Kidney (tissue), 14 donors: Measurements from ENCODE around the gene TCERG1. TPM values are rescaled to one million over a fixed set of nuclear protein-coding genes. Genes with fewer than 3 reads are reported as not detected.

Source experiments
- DNase-seq, 5 donors: peaks; one replicate each; pipeline ENCODE4 v3.0.0-alpha.2; 2013 to 2020
- FAIRE-seq: peaks from 2 replicates; lab custom pipeline; 2012; peaks lifted over from hg19 to GRCh38; lab: Jason Lieb, UNC
- H3K27ac ChIP-seq, 2 donors: one replicate each; pipeline ENCODE4 v1.7.0; 2013; ENCODE audit warnings: low read depth in 2 of 2, low read length in 2 of 2, inconsistent platforms in 1 of 2
- H3K27me3 ChIP-seq: one replicate; pipeline ENCODE4 v1.7.1; 2013; ENCODE audit warnings: low read length, inconsistent platforms; ENCODE audit not compliant: control insufficient read depth, insufficient read depth
- H3K36me3 ChIP-seq, 3 donors: one replicate each; pipeline versions ENCODE4 v1.7.0 to v1.7.1; 2013; ENCODE audit warnings: low read length in 3 of 3, control low read depth in 1 of 3, inconsistent platforms in 1 of 3; ENCODE audit not compliant: insufficient read depth in 3 of 3, control insufficient read depth in 2 of 3
- H3K4me1 ChIP-seq, 3 donors: one replicate each; pipeline versions ENCODE4 v1.7.0 to v1.7.1; 2013; ENCODE audit warnings: low read length in 3 of 3, inconsistent platforms in 1 of 3, low read depth in 1 of 3; ENCODE audit not compliant: control insufficient read depth in 2 of 3, insufficient read depth in 2 of 3
- H3K4me3 ChIP-seq, 3 donors: one replicate each; pipeline versions ENCODE4 v1.7.0 to v1.8.1; 2013; ENCODE audit warnings: low read length in 3 of 3, control low read depth in 1 of 3, inconsistent platforms in 1 of 3
- H3K9ac ChIP-seq, 3 donors: one replicate each; pipeline versions ENCODE4 v1.7.0 to v1.7.1; 2013; ENCODE audit warnings: low read length in 3 of 3, control low read depth in 1 of 3, inconsistent platforms in 1 of 3
- H3K9me3 ChIP-seq, 3 donors: one replicate each; pipeline versions ENCODE4 v1.7.0 to v1.7.1; 2013; ENCODE audit warnings: low read length in 3 of 3, control low read depth in 1 of 3, inconsistent platforms in 1 of 3; ENCODE audit not compliant: control insufficient read depth in 2 of 3, insufficient read depth in 1 of 3
- intact Hi-C: fragments of 100-400 bp; cut with DNase I; formaldehyde crosslinking; loops from one replicate; pipeline ENCODE4 v1.11.1; 2022
- polyA plus RNA-seq: library from polyadenylated mRNA; stranded (reverse); fragments of 350-450 nt; fragmentation: Illumina TruSeq; extraction: RNeasy Lipid Tissue Mini Kit (QIAGEN cat#74804); gene quantifications from one replicate; pipeline ENCODE4 v1.2.3, GENCODE V29; 2014; ENCODE audit warnings: low read depth, low replicate concordance; ENCODE audit not compliant: insufficient read depth
- total RNA-seq: library from RNA; stranded (reverse); fragmentation: NEBNext Ultra II Directional; extraction: Animal tissue kit (Norgen Biotek cat#: 25700); gene quantifications from one replicate; pipeline ENCODE4 v1.2.1, GENCODE V29; 2021
- TF ChIP-seq, protein P1 (sequence below): IDR thresholded peaks from 3 replicates; pipeline ENCODE4 v1.5.1; 2012; ENCODE audit warnings: mild to moderate bottlenecking, moderate library complexity, borderline replicate concordance; ENCODE audit not compliant: insufficient read depth; ENCODE audit errors: extremely low read depth
- donor health status: control.
- donor health status: control.
- donor health status: control.
- donor health status: control.
- donor health status: control.
- donor health status: DM: yes; HTN: yes; CAD: no.
- donor health status: Normal renal cell carcinoma (clear cell type).

Gene TCERG1
- total and polyA plus RNA-seq, 2 donors from 2014 or later: 16.7 to 48.6 TPM

GRCh38 chr5:146426853-146427618 is 20.1 kb upstream of the TCERG1 start:
- TF ChIP-seq, protein P1, sequence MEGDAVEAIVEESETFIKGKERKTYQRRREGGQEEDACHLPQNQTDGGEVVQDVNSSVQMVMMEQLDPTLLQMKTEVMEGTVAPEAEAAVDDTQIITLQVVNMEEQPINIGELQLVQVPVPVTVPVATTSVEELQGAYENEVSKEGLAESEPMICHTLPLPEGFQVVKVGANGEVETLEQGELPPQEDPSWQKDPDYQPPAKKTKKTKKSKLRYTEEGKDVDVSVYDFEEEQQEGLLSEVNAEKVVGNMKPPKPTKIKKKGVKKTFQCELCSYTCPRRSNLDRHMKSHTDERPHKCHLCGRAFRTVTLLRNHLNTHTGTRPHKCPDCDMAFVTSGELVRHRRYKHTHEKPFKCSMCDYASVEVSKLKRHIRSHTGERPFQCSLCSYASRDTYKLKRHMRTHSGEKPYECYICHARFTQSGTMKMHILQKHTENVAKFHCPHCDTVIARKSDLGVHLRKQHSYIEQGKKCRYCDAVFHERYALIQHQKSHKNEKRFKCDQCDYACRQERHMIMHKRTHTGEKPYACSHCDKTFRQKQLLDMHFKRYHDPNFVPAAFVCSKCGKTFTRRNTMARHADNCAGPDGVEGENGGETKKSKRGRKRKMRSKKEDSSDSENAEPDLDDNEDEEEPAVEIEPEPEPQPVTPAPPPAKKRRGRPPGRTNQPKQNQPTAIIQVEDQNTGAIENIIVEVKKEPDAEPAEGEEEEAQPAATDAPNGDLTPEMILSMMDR: peak; percentile 64
- DNase-seq (peak in 2 of 5 donors; percentile 70 to 74), FAIRE-seq (peak; percentile 80)
- Histone ChIP-seq H3K9ac (no peak overlapping the region), H3K4me1 (no peaks in the 10 kb centered on the region), H3K4me3 (no peak overlapping the region), H3K9me3 (no peaks in the 10 kb centered on the region), H3K27ac (no peak overlapping the region), H3K27me3 (no peaks in the 10 kb centered on the region), H3K36me3 (no peaks in the 10 kb centered on the region)
- intact Hi-C loops: loop anchor here (5.0 kb wide), 1 partner anchor 135 kb away; no protein-coding TSS in a partner anchor

- H3K4me1 ChIP-seq: no peaks in the 10 kb centered on the region
- H3K4me3 ChIP-seq: no peak overlapping the region
- H3K27me3 ChIP-seq: no peaks in the 10 kb centered on the region
- no peak for DNase-seq
- no peak overlapping the region for H3K9ac ChIP-seq
- no peak overlapping the region for H3K27ac ChIP-seq
- intact Hi-C loops: loop anchor here (5.0 kb wide), 1 partner anchor 135 kb away; no protein-coding TSS in a partner anchor
- TF ChIP-seq, protein P1: no peak
- no peaks in the 10 kb centered on the region for H3K36me3 ChIP-seq
- FAIRE-seq: no peak
- H3K9me3 ChIP-seq: no peaks in the 10 kb centered on the region
These were observed 19.5 kb upstream of the TCERG1 start for GRCh38 chr5:146427619-146427997.

DNA sequence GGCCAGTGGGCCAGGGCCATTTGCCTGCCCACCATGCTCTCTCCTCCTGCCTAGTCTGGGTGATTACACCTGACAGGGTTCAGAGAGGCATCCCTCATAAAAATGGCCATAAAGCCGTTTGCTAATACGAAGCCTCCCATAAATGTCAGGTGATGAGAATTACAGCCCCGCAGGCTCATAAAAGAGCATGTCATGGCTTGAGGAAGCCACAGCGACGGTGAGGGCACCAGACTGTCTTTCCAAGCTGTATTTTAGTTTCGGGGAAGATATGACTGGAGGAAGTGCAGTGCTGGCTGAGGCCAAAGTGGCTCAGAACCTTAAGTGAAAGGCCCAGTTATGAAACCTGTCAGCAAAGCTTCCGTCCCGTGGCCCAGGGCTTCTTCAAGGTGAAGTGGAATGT is 18.5 kb upstream of the TCERG1 start:
- no peaks in the 10 kb centered on the region for H3K4me1 ChIP-seq
- TF ChIP-seq, protein P1: no peak
- no peak overlapping the region for H3K4me3 ChIP-seq
- no peak overlapping the region for H3K9ac ChIP-seq
- H3K27ac ChIP-seq: no peak overlapping the region
- intact Hi-C loops: loop anchor here (5.0 kb wide), 1 partner anchor 136 kb away; no protein-coding TSS in a partner anchor
- DNase-seq: peak in 2 of 5 donors; percentile 25 to 31
- H3K9me3 ChIP-seq: no peaks in the 10 kb centered on the region
- no peaks in the 10 kb centered on the region for H3K36me3 ChIP-seq
- no peak for FAIRE-seq
- no peaks in the 10 kb centered on the region for H3K27me3 ChIP-seq
